Astrocyte (in vitro differentiated cells and primary cell): ENCODE results near the gene SCN3B.

ENCODE experiments used
- CTCF ChIP-seq: IDR thresholded peaks from 2 replicates; pipeline ENCODE4 v1.5.1; 2011; ENCODE audit warnings: low read depth, mild to moderate bottlenecking, inconsistent platforms, low read length, moderate library complexity; ENCODE audit not compliant: insufficient read depth
- EZH2 ChIP-seq: IDR thresholded peaks from 2 replicates; pipeline ENCODE4 v1.6.1; 2012; ENCODE audit warnings: mild to moderate bottlenecking, low read length, inconsistent platforms; ENCODE audit not compliant: insufficient read depth

- no peak for TF ChIP-seq CTCF
- TF ChIP-seq EZH2: no peak
Measured at GRCh38 chr11:123581651-123582399, 72.6 kb downstream of the SCN3B start.
